ENCODE data around the gene ERN1.

DNA sequence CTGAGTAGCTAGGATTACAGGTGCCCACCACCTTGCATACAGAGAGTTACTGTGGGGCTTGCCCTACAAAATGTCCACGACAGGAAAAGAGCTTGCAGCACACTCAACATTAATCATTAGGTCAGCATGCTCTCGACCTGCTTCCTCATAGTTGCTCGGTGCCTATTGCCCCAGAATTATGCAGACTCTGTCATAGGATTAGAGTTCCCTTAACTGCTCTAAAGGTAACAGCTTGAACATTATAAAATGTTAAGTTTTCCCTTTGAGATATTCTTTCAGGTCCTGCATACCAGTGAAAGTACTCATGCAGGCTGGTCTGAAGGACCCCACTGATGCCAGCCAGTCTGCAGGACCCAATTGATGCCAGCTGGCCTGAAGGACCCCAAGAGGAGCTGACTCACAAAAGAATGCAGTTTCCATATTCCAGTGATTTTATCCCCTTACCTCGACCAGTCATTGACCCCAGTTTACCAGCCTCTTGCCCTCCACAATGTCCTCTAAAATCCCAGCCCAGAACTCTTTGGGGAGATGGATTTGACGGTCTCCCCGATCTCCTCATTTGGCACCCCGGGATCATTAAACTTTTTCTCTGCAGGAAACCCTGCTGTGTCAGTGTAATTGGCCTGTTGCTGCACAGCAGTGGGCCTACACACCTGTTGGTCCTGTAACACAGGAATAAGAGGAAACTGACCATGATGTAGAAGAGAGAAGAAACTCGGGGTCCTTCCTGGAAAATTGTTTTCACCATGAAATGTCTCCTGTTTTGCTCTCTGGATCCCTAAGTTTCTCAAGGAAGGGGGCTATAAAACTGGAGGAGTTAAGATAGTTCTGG lies 120.2 kb downstream of the ERN1 start:
- TF ChIP-seq CTCF (conservative IDR thresholded peaks at IDR 0.05; ENCODE audit: low read depth, low read length) (no peak), EZH2 (IDR thresholded peaks at IDR 0.05; ENCODE audit: low read length, unreplicated experiment) (no peak)

All from PC-3 (cell line).